Sigmoid colon (tissue), 4 donors: ENCODE measurements around the gene PLEKHB1.
A peak's percentile ranks its signal among the peaks of the same experiment; 100 is the strongest.

Experiments
- CTCF ChIP-seq, 4 experiments: fragments of 450-650 bp in 3 of 4; fragments of 200-600 bp in 1 of 4; IDR thresholded peaks; one replicate each; pipeline ENCODE4 v1.5.1; 2016 to 2019; ENCODE audit warnings: antibody characterized with exemption in 4 of 4, mild to moderate bottlenecking in 3 of 4, moderate library complexity in 2 of 4
- EP300 ChIP-seq, 4 donors: sonication (generic); formaldehyde crosslinking; IDR thresholded peaks; one replicate each; pipeline ENCODE4 v1.6.1; 2017; ENCODE audit warnings: antibody characterized with exemption in 4 of 4
- POLR2A ChIP-seq, 2 donors: fragments of 450-650 bp; IDR thresholded peaks; one replicate each; pipeline ENCODE4 v1.6.1; 2016; ENCODE audit warnings: antibody characterized with exemption in 2 of 2, mild to moderate bottlenecking in 2 of 2, moderate library complexity in 2 of 2
- POLR2AphosphoS5 ChIP-seq, 4 donors: sonication (generic); formaldehyde crosslinking; IDR thresholded peaks; one replicate each; pipeline ENCODE4 v1.6.1; 2017; ENCODE audit warnings: antibody characterized with exemption in 4 of 4

GRCh38 chr11:73597956-73598718, 48.2 kb upstream of the PLEKHB1 start, which contains the start of gene FAM168A:
- TF ChIP-seq POLR2A (IDR thresholded peaks at IDR 0.05) (peak; percentile 55 to 58), CTCF (IDR thresholded peaks at IDR 0.05) (peak in 2 of 4 experiments; percentile 20 to 34), POLR2AphosphoS5 (IDR thresholded peaks at IDR 0.05) (peak; percentile 51 to 90 (median 78)), EP300 (IDR thresholded peaks at IDR 0.05) (peak in 1 of 4 donors; percentile 13)
